Renal pelvis (tissue), 4 donors: ENCODE data around the gene UHMK1. TPM values are rescaled to one million over a fixed set of nuclear protein-coding genes. Genes with fewer than 3 reads are reported as not detected.
"Not testable (repeated sequence)": the region's sequence is repeated elsewhere in the genome, so short reads cannot be mapped to it uniquely, and the experiment has no call there.

ENCODE experiments used
- DNase-seq: peaks from one replicate; pipeline ENCODE4 v3.0.0-alpha.2; 2013
- polyA plus RNA-seq, 3 donors: library from polyadenylated mRNA; unstranded; fragments of 120-200 nt; gene quantifications; one replicate each; pipeline ENCODE4 v1.2.1, GENCODE V29; 2013; ENCODE audit not compliant: insufficient read length in 3 of 3

UHMK1 gene
- polyA plus RNA-seq, 3 donors, result 28.8 to 40.3 (median 36.1) TPM

GRCh38 chr1:162561616-162562469, 64.2 kb downstream of the UHMK1 start, which contains the start of gene UAP1:
Gene UAP1 (plus strand): TSS chr1:162561722. CDS start chr1:162566069, 4,347 bp downstream.
- DNase-seq, result no peak

- no peak for DNase-seq
Observed at GRCh38 chr1:162562470-162562828, 64.8 kb downstream of the UHMK1 start.

GRCh38 chr1:162564762-162565218, 67.2 kb downstream of the UHMK1 start:
- no peak for DNase-seq

GRCh38 chr1:162565460-162565859, 67.8 kb downstream of the UHMK1 start:
- no peak for DNase-seq

- DNase-seq, result no peak
Observed at GRCh38 chr1:162566870-162567269, 69.3 kb downstream of the UHMK1 start.

- no peak for DNase-seq
Observed at GRCh38 chr1:162568802-162569201, 71.2 kb downstream of the UHMK1 start.

GRCh38 chr1:162570718-162571117, 73.1 kb downstream of the UHMK1 start:
- DNase-seq, result no peak

- DNase-seq, result not testable (repeated sequence)
Observed at GRCh38 chr1:162571121-162571520, 73.5 kb downstream of the UHMK1 start.

GRCh38 chr1:162571696-162572095, 74.1 kb downstream of the UHMK1 start:
- DNase-seq, result no peak

- DNase-seq, result no peak
Observed at GRCh38 chr1:162573136-162573535, 75.5 kb downstream of the UHMK1 start.

GRCh38 chr1:162578071-162578700, 80.6 kb downstream of the UHMK1 start:
- no peak for DNase-seq

GRCh38 chr1:162578936-162579335, 81.3 kb downstream of the UHMK1 start:
- no peak for DNase-seq

Other genes with a start within 250 kb of the UHMK1 start
- 1 to 10 TPM in 2 of 3 donors, under 1 TPM in 1; 0.80 to 5.0 (median 2.1) TPM for gene SPATA46, start 121.0 kb upstream of the UHMK1 start, polyA plus RNA-seq
- 10 to 100 TPM; 15.5 to 25.3 (median 18.0) TPM for gene C1orf226, start 116.1 kb upstream of the UHMK1 start, polyA plus RNA-seq
- under 1 TPM; 0.14 to 0.52 (median 0.27) TPM for gene SH2D1B, start 85.7 kb upstream of the UHMK1 start, polyA plus RNA-seq
- 10 to 100 TPM; 30.4 to 34.1 (median 31.0) TPM for gene UAP1, start 63.9 kb downstream of the UHMK1 start, polyA plus RNA-seq
- 10 to 100 TPM; 16.3 to 21.6 (median 19.1) TPM for gene DDR2, start 134.6 kb downstream of the UHMK1 start, polyA plus RNA-seq